KMS-11 (cell line): ENCODE results near the gene CD163L1.
"Not testable (repeated sequence)": the region's sequence is repeated elsewhere in the genome, so short reads cannot be mapped to it uniquely, and the experiment has no call there.

Experiments used
- H2AFZ ChIP-seq: fragments of 200-600 bp; sonication (generic); 2 replicates; pipeline ENCODE4 v1.6.1; 2016; ENCODE audit warnings: antibody characterized with exemption, mixed run types, low read depth
- H3K27ac ChIP-seq: fragments of 200-600 bp; sonication (generic); 2 replicates; pipeline ENCODE4 v1.6.1; 2016; ENCODE audit warnings: mild to moderate bottlenecking, mixed run types
- H3K27me3 ChIP-seq: fragments of 200-600 bp; sonication (generic); 2 replicates; pipeline ENCODE4 v1.6.1; 2017; ENCODE audit warnings: mild to moderate bottlenecking, low read depth, mixed run types, moderate library complexity; ENCODE audit not compliant: insufficient read depth
- H3K36me3 ChIP-seq: fragments of 200-600 bp; sonication (generic); 2 replicates; pipeline ENCODE4 v1.6.1; 2017; ENCODE audit warnings: mild to moderate bottlenecking, mixed run types; ENCODE audit not compliant: insufficient read depth
- H3K4me1 ChIP-seq: fragments of 200-600 bp; sonication (generic); 2 replicates; pipeline ENCODE4 v1.6.1; 2016; ENCODE audit warnings: mild to moderate bottlenecking, low read depth, mixed run types; ENCODE audit not compliant: poor library complexity, severe bottlenecking
- H3K4me2 ChIP-seq: fragments of 200-600 bp; sonication (generic); 2 replicates; pipeline ENCODE4 v1.7.0; 2016; ENCODE audit warnings: mild to moderate bottlenecking, mixed run types
- H3K4me3 ChIP-seq: fragments of 200-600 bp; sonication (generic); IDR thresholded peaks from 2 replicates; pipeline ENCODE4 v1.6.1; 2017; ENCODE audit warnings: low read depth, low read length, mixed read lengths; ENCODE audit not compliant: insufficient read depth
- H3K79me2 ChIP-seq: fragments of 200-600 bp; sonication (generic); 2 replicates; pipeline ENCODE4 v1.6.1; 2016; ENCODE audit warnings: low read depth, mixed run types; ENCODE audit not compliant: insufficient read depth
- H3K9ac ChIP-seq: fragments of 200-600 bp; sonication (generic); 2 replicates; pipeline ENCODE4 v1.6.1; 2016; ENCODE audit warnings: mild to moderate bottlenecking, mixed run types
- H4K20me1 ChIP-seq: fragments of 200-600 bp; sonication (generic); 2 replicates; pipeline ENCODE4 v1.6.1; 2016; ENCODE audit warnings: mild to moderate bottlenecking, mixed run types; ENCODE audit not compliant: insufficient read depth
- TF ChIP-seq, protein P1 (sequence below): fragments of 200-600 bp; sonication (generic); conservative IDR thresholded peaks from 2 replicates; pipeline ENCODE4 v1.6.1; 2017; ENCODE audit warnings: low read depth, mild to moderate bottlenecking, antibody characterized with exemption, low read length, moderate library complexity, mixed read lengths

The CD163L1 gene

DNA sequence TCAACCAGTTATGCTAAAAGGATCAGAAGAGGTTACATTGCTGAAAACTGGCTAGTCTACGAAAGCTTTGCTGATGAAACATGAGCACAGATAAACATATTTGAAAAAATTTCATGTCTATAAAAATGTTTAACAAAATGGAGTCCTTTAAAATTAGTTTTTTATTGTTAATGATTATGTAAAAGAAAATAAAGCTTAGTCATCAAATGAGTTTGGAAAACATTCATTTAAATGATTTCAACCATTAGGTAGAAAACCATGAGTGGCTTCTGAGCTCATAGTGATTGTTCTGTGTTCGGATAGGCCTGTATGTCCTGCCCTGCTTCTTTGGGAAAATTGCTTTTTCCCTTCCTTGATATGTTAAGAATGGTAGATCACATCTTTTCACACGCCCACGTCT is 584 bp upstream of the CD163L1 start:
- no peak overlapping the region for H3K4me2 ChIP-seq
- TF ChIP-seq, protein P1, sequence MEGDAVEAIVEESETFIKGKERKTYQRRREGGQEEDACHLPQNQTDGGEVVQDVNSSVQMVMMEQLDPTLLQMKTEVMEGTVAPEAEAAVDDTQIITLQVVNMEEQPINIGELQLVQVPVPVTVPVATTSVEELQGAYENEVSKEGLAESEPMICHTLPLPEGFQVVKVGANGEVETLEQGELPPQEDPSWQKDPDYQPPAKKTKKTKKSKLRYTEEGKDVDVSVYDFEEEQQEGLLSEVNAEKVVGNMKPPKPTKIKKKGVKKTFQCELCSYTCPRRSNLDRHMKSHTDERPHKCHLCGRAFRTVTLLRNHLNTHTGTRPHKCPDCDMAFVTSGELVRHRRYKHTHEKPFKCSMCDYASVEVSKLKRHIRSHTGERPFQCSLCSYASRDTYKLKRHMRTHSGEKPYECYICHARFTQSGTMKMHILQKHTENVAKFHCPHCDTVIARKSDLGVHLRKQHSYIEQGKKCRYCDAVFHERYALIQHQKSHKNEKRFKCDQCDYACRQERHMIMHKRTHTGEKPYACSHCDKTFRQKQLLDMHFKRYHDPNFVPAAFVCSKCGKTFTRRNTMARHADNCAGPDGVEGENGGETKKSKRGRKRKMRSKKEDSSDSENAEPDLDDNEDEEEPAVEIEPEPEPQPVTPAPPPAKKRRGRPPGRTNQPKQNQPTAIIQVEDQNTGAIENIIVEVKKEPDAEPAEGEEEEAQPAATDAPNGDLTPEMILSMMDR = no peak
- no peak overlapping the region for H2AFZ ChIP-seq
- H3K27me3 ChIP-seq = no peaks in the 10 kb centered on the region
- no peak overlapping the region for H3K4me3 ChIP-seq
- H3K9ac ChIP-seq = no peak overlapping the region
- no peaks in the 10 kb centered on the region for H3K4me1 ChIP-seq
- H3K36me3 ChIP-seq = no peaks in the 10 kb centered on the region
- no peaks in the 10 kb centered on the region for H3K79me2 ChIP-seq
- H4K20me1 ChIP-seq = no peaks in the 10 kb centered on the region
- H3K27ac ChIP-seq = no peak overlapping the region

DNA sequence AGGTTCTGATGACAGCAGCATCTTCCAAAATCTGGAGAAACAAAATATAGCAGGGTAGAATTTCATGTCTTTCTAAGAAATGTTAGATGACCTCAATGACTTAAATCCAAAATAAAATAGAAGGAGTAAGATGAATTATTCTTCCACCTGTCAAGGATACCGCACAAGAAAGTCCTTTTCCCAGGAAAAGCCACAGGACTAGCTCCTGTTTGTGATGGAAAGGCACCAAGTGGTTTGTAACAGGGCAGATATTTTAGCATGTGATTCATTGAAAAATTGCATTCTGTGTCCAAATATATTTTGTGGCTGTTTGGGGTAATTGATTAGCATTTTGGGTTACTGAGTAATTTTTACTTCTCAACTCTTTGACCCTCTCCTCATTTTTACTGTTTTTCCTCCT is 2.7 kb downstream of the CD163L1 start:
- H3K4me3 ChIP-seq = no peak overlapping the region
- H3K9ac ChIP-seq = no peak overlapping the region
- H3K4me1 ChIP-seq = no peaks in the 10 kb centered on the region
- no peaks in the 10 kb centered on the region for H3K27me3 ChIP-seq
- no peaks in the 10 kb centered on the region for H3K36me3 ChIP-seq
- H3K4me2 ChIP-seq = no peak overlapping the region
- H3K27ac ChIP-seq = no peak overlapping the region
- TF ChIP-seq, protein P1 = no peak
- H4K20me1 ChIP-seq = no peaks in the 10 kb centered on the region
- H2AFZ ChIP-seq = no peak overlapping the region
- no peaks in the 10 kb centered on the region for H3K79me2 ChIP-seq

DNA sequence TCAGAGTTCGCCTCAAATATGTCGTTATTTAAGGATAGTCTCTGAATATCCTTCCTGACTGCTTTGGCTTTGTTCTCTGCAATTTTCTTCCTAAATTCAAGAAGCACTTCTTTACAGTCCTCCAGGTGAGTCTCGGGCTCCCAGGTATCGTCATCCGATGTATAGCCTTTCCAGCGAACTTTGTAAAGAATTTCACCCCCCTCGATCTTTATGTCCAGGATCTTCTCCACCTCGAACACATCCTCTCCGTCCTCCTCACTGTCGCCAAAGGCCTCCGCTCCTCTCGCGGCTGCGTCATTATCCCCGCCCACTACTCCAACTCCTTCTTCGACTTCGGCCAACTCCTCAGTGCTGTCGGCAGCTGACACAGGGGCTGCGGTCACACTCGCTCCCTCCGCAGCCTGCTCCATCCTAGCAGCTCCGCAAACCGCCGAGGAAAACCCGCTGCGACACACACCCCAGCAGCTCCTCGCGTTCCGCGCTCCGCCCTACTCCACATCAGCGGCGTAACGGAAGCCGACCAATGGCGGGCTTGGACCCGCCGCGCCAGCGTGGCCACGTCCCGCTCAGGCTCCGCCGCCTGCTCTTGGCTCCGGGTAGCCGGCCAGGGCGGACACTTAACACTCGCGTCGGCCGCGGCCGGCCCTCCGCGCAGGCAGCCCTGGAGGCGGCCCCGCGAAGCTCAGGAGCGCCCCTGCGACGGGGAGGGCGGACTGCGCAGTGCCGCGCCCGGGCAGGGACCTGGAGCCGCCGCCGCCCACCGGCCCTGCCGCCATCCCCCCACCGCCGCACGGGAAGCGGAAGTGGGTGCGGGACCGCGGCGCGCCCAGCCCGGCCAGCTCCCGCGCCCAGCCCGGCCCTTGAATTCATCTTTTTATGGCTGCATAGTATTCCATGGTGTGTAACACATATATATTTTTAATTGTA is 4.1 kb downstream of the CD163L1 start:
- Histone ChIP-seq H4K20me1 (no peaks in the 10 kb centered on the region), H3K4me1 (no peaks in the 10 kb centered on the region), H3K27me3 (no peaks in the 10 kb centered on the region), H3K36me3 (no peaks in the 10 kb centered on the region), H3K4me3 (no peak overlapping the region), H2AFZ (no peak overlapping the region), H3K79me2 (no peaks in the 10 kb centered on the region), H3K9ac (no peak overlapping the region), H3K4me2 (no peak overlapping the region), H3K27ac (no peak overlapping the region)
- TF ChIP-seq, protein P1 = no peak

DNA sequence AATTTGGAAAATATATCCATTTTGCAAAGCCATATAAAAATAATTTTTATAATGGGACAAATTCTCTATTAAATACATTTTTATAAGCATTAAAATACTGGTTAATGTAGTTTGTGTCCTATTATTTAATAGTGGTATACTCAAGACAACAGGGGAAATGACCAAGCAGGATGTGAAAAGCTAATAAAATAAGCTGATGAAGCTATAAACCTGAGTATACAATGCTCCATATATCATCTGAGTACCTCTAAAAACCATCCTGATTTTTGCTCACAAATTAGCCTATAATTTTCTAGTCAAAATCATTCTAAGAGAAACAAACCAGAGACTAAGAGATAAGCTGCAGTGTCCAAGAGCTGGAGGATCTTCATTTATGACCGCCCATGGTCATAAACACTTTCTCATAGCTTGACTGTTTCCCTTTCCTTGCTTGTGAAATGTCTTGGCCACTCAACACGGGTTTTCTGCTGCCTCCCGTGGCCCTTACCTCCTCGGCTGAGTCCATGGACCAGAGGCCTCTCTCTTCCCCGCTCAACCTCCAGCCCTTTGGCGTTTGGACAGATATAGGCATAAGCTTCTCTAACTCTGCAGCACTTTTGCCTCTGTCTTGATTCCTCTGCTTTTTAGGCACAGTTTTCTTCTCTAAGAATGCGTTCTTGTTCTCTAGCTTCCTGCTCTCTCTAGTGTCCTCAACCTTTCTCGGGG is 5.5 kb downstream of the CD163L1 start:
- H3K27ac ChIP-seq, H3K36me3 ChIP-seq, H3K4me2 ChIP-seq, H2AFZ ChIP-seq, H3K4me1 ChIP-seq, H4K20me1 ChIP-seq, H3K79me2 ChIP-seq, H3K9ac ChIP-seq, H3K4me3 ChIP-seq, H3K27me3 ChIP-seq: not testable (repeated sequence)

DNA sequence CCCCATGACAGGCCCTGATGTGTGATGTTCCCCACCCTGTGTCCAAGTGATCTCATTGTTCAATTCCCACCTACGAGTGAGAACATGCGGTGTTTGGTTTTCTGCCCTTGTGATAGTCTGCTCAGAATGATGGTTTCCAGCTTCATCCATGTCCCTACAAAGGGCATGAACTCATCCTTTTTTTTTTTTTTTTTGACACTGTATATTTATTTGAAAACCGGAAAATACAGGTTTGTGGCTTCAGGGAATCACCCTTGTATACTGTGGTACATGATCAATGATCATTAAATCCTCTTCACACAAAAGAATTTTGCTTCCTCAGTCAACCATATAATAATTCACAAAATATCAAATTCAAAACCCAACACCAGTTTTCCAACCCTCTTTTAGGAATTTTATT is 6.5 kb downstream of the CD163L1 start:
- H3K4me1 ChIP-seq, H3K4me2 ChIP-seq, H3K27ac ChIP-seq, H3K4me3 ChIP-seq, H3K27me3 ChIP-seq, H3K9ac ChIP-seq, H4K20me1 ChIP-seq, H2AFZ ChIP-seq, H3K79me2 ChIP-seq, H3K36me3 ChIP-seq: not testable (repeated sequence)
